ENCODE data around the gene KPNA1. TPM values are rescaled to one million over a fixed set of nuclear protein-coding genes. Genes with fewer than 3 reads are reported as not detected.
A peak's percentile ranks its signal among the peaks of the same experiment; 100 is the strongest.

KPNA1 gene
- total and polyA plus RNA-seq, 2 of the 13 experiments (the other 11 are each of a cell fraction or from before 2014, with no cell fraction given): 15.4 to 30.0 TPM

- TF ChIP-seq PRDM15 (CRISPR knock-in tag; IDR thresholded peaks at IDR 0.05): no peak
- peak; percentile 84; the same call in 1 of the 2 replicates for TF ChIP-seq FOXJ3 (CRISPR knock-in tag; IDR thresholded peaks at IDR 0.05; ENCODE audit: borderline replicate concordance)
- peak; percentile 17; the same call in 1 of the 2 replicates for TF ChIP-seq ZNF414 (CRISPR knock-in tag; IDR thresholded peaks at IDR 0.05)
- TF ChIP-seq HOXA5 (CRISPR knock-in tag; IDR thresholded peaks at IDR 0.05): no peak; the same call in 1 of the 2 replicates
- TF ChIP-seq ZNF367 (CRISPR knock-in tag; IDR thresholded peaks at IDR 0.05; ENCODE audit: borderline replicate concordance): no peak
- TF ChIP-seq SKIL (CRISPR knock-in tag; IDR thresholded peaks at IDR 0.05; ENCODE audit: borderline replicate concordance): no peak
- no peak for TF ChIP-seq DDIT3 (CRISPR knock-in tag; IDR thresholded peaks at IDR 0.05)
- no peak for TF ChIP-seq ATF7 (IDR thresholded peaks at IDR 0.05)
- no peak for TF ChIP-seq ATF7 (CRISPR knock-in tag; IDR thresholded peaks at IDR 0.05)
- no peak for TF ChIP-seq FOXM1 (CRISPR knock-in tag; IDR thresholded peaks at IDR 0.05)
- no peak for TF ChIP-seq POLR2A (IDR thresholded peaks at IDR 0.05; ENCODE audit: insufficient read depth in 1 of 2, low read depth in 2 of 2, low read length in 2 of 2)
- peak; percentile 34; the same call in 1 of the 2 replicates for TF ChIP-seq FOSL2 (CRISPR knock-in tag; IDR thresholded peaks at IDR 0.05)
- TF ChIP-seq ZKSCAN1 (IDR thresholded peaks at IDR 0.05; ENCODE audit: low read length): no peak
- TF ChIP-seq DMAP1 (CRISPR knock-in tag; IDR thresholded peaks at IDR 0.05): peak; percentile 24; the same call in 1 of the 2 replicates
- TF ChIP-seq ZNF564 (CRISPR knock-in tag; IDR thresholded peaks at IDR 0.05): no peak
- no peak for TF ChIP-seq KDM4B (CRISPR knock-in tag; IDR thresholded peaks at IDR 0.05)
- TF ChIP-seq ARID5B (CRISPR knock-in tag; IDR thresholded peaks at IDR 0.05): peak; percentile 88
- peak; percentile 66 for TF ChIP-seq THAP11 (CRISPR knock-in tag; IDR thresholded peaks at IDR 0.05)
Measured at GRCh38 chr3:122391681-122392446, 122.9 kb downstream of the KPNA1 start (continued).

Measured in HepG2 (cell line).